HG03060 (cell line): ENCODE results near the gene CLCN6.

Experiments
- ATAC-seq: cut with Tn5 transposase; IDR thresholded peaks from one replicate; pipeline ENCODE4 v1.9.1; 2021; ENCODE audit warnings: low read depth, moderate number of reproducible peaks; ENCODE audit not compliant: unreplicated experiment

CLCN6 gene

DNA sequence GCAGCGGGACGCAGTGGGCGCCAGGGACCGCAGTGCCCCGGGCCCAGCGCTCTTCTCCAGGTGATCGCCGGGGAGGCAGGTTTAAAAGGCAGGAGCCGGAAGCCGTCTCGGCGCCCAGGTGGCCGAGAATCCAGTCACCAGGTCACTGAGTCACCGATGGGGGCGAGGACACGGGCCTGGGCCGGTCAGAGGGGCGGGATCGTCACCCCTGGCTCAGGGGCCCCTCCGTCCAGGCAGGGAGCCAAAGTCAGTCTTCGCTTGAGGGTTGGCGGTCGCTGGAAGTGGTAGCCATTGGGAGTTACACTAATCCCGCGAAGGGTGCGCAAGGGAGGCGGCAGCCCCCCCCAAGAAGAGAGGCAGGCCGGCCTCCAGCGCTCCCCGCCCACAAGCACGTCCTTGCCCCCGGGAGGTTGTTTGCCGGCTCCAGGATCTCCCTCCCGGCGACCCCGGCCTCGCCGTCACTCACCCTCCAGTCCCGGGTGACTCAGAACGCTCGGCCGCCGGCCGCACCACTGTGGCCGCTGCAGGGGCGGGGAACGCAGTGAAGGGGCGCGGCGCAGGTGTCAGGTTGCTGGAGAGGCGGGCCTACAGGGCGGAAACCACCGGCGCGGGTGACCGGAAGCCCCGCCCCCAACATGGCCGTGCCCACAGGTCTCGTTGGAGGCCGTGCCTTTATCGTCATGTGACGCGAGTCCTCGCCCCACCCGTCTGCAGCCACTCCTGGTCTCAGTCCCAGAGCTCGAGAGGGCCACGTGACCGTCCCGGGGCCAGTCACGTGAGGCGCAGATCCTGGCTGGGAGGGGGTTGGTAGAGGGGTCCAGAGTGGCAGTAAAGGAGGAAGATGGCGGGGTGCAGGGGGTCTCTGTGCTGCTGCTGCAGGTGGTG is at the start of gene CLCN6, which contains the start of gene MTHFR:
Gene CLCN6, plus strand, starts transcription at position 770 of the 885 bp plus-strand sequence. Its CDS starts 72 bp downstream, at position 842.
Gene MTHFR, minus strand, starts transcription at position 543 of the 885 bp plus-strand sequence. CDS start 2,848 bp downstream, outside the sequence.
- ATAC-seq, result peak; percentile 75

DNA sequence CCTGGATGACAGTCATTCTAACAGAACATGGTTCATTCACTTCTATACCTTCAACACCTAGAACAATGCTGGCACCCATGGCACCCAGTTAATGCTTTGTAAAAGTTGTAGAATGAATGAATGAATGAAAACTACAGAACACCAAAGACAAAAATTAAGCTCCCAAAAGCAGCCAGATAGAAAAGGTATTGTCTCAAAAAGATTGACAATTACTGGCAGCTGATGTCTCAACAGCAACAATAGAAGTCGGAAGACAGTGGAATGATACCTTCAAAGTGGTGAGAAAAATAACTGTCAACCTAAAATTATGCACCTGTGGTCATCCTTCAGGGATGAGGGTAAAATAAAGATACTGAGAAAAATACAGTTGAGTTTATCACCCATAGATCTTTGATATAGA is 48.9 kb upstream of the CLCN6 start:
- no peak for ATAC-seq

- ATAC-seq, result no peak
These were observed 46.2 kb upstream of the CLCN6 start for GRCh38 chr1:11759791-11760190.

GRCh38 chr1:11761285-11761684 is 44.7 kb upstream of the CLCN6 start:
- no peak for ATAC-seq

GRCh38 chr1:11761988-11762406 is 44.0 kb upstream of the CLCN6 start, which contains the start of gene C1orf167:
Gene C1orf167 (plus strand): TSS chr1:11762193. CDS start chr1:11764401, 2,208 bp downstream.
- ATAC-seq, result no peak

DNA sequence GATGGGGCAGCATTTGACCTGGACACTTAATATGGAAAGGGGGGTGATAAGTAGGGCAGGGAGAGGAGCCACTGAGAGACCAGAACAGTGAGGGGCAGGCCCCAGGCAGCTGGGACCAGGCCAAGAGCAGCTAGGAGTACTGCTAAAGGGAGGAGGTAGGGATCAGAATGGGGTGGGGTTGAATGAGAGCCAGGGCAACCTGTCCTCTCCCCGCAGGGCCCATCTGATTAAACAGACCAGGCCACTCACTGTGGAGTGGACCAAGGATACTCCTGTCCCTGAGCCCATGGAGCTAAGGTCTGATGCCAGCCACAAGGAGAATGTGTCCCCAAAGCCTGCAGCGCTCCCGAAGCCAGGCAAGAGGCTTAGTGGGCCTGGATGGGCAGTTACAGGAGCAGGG is 41.9 kb upstream of the CLCN6 start:
- no peak for ATAC-seq

- no peak for ATAC-seq
These were observed 41.5 kb upstream of the CLCN6 start for GRCh38 chr1:11764519-11764918.

- no peak for ATAC-seq
These were observed 40.1 kb upstream of the CLCN6 start for GRCh38 chr1:11765661-11766428.

DNA sequence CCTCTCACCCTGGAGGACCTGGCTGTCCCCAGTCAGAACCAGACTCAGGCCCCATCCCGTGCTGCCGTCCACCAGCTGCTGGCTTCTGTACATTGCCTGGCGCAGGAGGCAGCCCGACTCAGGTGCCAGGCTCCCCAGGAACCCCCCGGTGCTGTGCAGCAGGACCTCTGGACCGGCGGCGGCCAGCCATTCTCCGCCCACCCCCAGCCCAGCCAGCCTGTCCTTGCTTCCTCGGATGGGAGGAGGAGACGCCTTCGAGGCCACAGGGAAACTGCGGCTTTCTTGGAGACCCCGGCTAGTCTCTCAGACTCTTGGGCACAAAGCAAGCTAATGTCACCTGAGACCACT is 39.6 kb upstream of the CLCN6 start:
- ATAC-seq, result no peak

DNA sequence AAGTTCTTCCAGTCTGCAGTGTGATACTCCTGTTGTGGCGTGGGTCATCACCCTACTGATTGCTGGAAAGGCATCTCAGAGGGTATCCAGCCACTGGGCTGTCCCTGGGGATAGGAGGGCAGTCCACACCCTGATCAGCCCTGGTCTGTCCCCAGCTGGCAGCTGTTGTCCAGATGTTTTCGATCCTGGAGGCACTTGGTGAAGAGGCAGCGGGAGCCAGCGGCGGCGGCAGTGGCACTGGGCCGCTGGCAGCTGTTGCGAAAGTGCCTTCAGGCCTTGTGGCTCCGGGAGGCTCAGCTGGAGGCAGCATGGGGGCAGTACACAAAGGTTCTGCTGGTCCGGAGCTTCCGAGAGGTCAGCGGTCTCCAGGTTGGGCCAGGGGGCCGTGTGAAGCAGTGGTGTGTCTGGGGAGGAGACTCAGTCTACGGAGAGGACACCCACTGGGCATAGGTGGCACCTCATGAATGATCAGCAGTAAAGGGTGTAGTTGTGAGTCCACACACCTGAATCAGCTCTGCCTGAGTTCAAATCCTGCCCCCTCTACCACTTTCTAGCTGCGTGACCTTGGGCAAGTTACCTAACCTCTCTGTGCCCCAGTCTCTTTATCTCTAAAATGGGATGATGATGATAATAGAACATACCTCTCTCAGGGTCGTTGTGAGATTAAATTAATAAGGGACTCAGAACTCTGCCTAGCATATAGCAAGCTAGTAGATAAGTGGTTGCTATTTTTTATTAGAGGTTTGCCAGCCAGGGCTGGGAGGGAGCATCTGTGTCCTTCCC is 37.9 kb upstream of the CLCN6 start:
- ATAC-seq, result no peak

DNA sequence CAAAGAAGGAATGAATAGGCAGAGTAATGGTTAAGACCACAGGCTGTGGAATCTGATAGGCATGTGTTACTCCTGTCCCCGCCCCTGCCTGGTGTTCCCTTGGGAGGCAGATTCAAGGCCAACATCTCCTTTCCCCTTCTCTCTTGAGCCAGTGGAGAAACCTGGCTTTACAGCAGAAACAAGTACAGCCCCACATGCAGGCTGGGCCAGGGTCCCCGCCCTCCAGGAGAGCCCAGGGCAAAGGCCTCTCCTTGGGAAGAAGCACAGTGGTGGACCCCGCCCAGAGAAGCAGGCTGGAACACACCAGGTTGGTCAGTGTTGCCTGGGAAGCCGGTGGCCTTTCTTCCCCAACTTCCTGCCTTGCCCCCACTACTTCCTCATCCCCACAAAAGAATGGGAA is 37.2 kb upstream of the CLCN6 start:
- ATAC-seq, result no peak

DNA sequence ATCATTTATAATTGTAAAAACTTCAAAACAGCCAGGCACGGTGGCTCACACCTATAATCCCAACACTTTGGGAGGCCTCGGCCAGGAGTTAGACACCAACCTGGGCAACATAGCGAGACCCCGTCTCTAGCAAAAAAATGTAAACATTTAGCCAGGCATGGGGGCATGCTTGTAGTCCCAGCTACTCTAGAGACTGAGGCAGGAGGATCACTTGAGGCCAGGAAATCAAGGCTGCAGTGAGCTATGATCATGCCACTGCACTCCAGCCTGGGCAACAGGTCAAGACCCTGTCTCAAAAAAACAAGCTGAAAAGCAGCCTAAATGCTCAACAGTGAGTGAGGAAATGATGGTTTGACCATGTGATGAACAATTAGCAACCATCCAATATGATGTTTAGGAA is 36.7 kb upstream of the CLCN6 start:
- ATAC-seq, result no peak

GRCh38 chr1:11770011-11770410 is 36.0 kb upstream of the CLCN6 start:
- no peak for ATAC-seq

DNA sequence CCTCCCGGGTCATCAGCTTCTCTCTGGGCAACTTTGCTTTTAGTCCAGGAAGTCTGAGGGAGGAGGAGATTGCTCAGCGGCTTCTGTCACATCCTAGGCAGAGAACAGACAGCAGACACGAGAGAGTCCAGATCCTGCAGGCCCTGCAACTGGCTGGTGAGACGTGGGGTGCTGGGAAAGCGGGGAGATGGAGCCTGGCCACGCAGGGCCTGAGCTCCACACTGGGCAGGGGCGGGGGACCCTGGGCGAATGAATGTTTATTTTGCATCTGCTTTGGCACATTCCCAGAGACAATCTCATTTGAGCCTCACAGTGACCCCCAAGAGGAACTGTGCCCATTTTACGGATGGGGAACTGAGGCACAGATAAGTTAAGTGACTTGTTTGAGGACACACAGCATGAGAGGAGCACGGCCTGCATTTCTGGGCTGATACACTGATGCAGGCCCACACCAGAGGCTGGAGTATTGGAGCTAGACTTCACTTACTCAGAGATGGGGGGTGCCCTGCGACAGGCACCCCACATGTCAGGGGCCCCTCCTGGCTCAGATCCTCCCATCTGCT is 34.4 kb upstream of the CLCN6 start:
- ATAC-seq, result no peak

DNA sequence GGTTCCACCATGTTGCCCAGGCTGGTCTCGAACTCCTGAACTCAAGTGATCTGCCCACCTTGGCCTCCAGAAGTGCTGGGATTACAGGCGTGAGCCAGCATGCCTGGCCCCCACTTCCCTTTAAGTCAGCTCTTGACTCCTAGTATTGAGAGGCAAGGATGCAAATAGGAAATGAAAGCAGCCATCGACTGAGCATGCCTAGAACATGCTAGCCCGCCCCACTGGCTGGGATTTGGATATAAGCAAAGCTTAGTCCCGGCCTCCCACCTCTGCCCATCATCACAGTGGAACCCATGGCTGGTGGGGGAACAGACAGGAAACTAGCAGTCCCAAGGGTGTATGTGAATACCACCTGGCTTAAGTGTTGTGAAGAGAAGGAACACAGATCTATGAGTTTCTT is 33.5 kb upstream of the CLCN6 start:
- ATAC-seq, result no peak

DNA sequence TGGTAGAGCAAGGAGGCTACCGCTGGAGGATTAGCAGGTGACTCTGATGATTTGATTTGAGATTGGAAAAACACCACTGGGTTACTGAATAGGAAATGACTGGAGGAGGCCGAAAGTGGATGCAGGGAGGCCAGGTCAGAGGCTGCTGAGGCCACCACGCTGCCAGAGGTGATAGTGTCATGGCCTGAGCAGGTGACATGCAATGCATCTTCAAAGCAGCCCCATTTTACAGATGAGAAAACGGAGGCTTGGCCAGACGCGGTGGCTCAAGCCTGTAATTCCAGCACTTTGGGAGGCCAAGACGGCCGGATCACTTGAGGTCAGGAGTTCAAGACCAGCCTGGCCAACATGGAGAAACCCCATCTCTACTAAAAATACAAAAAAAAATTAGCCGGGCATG is 31.2 kb upstream of the CLCN6 start:
- no peak for ATAC-seq

DNA sequence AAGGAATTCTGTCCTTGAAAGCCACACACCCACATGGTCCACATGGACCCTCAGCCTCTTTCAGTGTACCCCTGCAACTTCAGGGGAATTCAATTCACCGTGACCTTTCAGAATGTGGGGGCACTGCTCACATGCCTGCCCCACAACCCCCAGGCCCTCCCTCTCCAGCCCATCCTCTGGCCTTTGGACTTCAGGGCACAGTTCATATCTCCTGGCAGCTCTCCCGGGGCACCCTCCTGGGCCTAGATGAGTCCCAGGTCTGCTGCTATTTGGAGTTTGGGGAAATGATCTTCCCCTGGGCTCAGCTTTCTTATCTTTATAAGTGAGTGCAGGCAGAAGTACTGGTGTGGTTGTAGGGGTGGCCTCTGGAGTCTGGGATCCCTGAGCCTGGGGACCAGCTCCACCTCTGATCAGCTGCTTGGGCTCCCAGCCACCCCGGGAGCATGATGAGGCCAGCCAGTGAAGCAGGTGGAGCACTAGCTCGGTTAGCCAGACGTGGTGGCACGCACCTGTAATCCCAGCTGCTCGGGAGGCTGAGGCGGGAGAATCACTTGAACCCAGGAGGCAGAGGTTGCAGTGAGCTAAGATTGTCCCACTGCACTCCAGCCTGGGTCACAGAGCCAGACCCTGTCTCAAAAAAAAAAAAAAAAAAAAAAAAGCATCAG is 28.2 kb upstream of the CLCN6 start:
- no peak for ATAC-seq

DNA sequence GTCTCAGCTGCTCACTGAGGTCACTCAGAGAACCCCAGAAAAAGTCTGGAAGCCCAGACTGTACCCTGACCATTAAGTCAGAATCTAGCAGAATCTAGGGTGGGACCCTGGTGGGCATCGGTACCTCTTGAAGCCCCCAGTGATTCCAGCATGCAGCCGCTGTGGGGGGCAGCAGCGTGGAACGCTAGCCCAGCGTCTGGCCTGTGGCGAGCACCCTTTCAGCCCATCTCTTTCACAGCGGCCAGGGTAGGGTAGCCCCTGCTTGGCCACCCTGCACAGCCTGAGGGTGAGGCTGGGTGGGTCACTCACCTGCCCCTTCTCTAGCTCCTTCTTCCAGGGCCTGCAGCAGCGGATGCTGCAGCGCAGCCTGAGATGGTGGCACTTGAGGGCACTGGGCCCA is 27.7 kb upstream of the CLCN6 start:
- ATAC-seq, result no peak

DNA sequence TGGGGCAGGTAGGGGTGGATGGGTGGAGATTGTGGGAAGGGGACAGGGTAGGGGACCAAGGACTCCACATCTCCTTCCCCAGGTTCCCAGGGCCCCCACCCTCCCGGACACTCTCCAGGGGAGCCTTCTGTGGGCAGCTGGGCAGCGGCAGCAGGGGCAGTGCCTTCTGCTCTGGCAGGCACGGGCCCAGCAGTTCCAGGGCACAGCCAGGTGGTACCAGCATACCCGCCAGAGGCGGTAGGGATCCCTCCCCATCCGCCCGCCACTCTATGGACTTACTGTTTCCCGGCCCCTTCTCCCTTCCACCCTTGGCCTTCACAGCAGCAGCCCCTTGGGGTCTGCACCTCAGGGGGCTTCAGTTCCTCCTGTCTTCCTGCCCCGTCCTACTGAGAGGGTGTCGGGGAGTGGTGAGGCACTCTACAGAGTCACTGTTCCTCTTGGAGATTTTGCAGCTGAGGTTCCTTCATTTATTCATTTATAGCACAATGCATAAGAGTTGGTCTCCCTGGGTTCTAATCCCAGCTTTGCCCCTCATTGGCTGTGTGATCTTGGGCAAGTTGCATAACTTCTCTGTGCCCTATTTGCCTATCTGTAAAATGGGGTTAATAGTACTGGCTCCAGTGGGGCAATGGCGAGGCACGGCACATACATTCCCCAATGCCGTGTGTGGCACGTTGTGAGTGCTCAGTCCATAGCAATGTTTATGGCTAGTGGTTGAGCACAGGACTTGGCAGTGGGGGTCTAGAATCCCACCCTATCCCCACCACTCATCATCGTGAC is 27.0 kb upstream of the CLCN6 start:
- ATAC-seq, result no peak
